Activated T-helper 9 cell treated with anti-CD3 and anti-CD28 coated beads, Interleukin-2, amount 50 U/mL, for 16 hours (primary cell): Measurements from ENCODE around the gene CC2D1B.

Experiments
- DNase-seq: peaks from one replicate; pipeline ENCODE4 v3.0.0-alpha.2; 2020; ENCODE audit warnings: low read depth

CC2D1B gene

DNA sequence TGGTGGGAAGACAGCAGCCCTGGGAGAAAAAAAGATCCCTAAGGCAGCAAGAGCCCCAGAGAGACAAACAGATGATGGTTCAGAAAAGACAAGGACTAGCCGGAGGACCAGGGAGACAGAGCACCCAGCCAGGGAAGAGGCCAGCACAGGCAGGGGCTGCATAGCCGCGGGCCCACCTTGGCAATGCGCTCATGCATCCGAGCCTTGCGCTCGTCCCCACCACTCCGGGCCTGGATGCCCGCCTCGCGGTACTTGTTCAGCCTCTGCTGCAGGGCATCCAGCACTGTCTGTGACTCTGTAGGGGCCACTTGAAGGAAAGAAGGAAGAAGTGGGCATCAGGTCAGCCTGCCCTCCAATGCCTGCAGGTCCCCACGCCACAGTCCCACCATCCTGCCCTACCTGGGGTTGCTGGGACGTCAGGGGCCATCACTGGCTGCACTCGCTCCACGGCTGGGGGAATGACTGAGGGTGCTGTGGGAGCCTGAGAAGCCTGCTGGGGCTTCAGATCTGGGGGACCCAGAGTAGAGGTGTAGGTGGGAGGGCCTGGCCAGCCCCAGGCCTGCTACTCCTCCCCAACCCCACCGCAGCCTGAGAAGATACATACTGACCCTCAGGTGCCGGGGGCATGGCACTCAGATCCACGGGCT, 7.0 kb downstream of the CC2D1B start:
- no peak for DNase-seq

DNA sequence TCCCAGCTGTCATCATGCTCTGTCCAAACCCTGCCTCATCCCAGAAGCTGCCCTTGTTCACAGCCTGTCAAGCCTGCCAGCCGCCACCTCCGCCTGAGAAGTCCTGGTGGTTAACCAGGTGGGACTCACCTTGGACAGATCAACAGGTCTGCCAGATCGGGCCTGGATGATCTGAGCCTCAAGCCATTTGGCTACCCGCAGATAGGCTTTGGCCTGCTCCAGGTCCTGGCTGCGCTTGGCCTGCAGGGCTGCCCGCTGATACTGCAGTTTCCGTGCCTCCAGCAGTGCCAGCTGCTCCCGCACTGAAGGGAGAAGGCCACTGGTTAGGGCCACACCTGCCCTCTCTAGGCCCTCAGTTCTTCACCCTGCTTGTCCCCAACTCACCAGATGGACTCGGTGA, 8.6 kb downstream of the CC2D1B start:
- DNase-seq: no peak

DNA sequence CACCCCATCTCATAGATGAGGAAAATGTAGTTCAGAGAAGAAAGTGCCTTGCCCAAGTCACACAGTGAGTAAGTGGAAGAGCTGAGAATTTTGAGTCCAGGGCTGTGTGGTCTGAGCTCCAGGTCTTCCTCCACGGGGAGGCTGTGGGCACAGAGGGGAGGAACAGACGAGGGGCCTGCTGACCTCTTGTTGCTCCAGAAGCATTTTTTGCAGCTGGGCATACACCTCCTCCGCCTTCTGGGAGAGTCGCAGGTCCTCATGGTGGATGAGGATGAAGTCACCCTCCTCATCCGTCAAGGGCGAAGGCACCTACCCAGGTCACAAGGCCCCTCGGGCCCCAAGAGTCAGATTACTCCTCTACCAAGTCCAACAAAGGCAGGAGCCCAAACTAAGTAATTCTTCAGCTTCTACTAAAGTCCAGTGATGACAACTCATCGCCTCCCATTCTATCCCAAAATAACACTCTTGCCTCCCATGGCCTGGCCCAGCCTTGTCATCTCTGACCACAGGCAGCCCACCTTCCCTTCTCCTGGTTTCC, 9.1 kb downstream of the CC2D1B start:
- DNase-seq: no peak

DNA sequence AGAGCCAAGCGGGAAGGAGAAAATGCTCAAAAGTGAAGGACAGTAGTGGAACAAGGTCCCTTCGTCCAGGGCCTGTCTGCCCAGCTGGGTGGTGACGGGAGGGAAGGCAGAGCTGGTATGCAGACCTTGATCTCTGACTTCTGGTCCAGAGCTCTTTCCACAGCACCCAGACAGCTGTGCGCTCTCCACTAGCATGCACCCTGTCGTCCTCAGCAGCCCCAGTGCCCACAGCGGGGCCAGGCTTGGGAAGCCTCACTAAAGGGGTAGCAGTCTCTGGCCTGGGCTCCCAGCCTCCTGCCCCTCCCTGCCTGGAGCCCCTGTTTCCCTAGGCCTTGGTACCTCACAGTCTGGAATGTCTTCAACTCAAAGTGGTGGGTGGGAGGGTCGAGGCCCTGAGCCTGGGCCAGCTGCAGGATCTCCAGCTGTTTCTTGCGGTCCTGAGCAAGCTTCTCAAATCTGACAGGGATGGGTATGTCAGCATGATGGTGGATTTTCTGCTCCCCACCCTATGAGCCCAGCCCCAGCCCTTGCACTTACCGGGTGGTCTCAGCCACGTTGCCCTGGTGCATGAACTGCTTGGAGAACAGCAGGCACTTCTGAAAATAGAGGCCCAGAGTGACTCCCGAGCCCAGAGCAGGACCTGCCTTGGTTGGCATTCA, 10.0 kb downstream of the CC2D1B start:
- no peak for DNase-seq

DNA sequence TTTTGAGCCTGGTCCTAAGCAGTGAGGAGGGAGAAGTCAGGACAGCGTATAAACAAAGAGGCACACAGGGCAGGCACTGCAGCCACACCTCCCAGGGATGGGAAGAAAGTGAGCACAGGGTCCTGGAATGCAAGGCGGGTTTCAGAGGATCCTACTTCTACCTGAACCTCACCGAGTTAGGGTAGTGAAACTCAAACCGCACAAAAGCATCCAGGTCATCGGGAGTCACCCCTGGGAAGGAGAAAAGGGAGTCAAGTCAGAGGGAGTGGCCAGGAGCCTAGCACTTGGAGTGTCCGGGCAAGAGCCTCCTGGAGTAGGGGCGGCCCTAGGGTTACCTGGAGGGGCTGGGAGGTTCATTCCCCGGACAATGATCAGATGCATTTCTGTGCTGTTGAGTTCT, 10.6 kb downstream of the CC2D1B start:
- no peak for DNase-seq

DNA sequence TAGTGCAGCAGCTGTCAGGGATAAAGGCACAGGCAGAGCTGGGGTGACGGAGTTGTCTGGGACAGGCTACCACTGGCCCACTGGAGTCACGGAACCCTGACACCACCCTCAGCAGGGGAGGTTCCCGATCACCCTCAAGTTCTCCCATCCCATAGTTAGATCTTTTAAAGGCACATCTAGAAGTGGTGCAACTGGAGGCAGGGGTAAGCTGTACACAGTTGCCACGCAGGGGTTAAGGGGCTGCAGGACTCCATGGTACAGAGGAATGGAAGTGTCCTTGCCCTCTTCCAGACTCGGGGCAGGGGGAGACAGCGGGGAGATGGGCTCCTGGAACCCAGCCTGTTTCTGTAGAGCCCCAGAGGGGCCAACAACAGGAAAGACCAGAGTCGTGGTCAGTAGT, 13.3 kb downstream of the CC2D1B start:
- DNase-seq: no peak

DNA sequence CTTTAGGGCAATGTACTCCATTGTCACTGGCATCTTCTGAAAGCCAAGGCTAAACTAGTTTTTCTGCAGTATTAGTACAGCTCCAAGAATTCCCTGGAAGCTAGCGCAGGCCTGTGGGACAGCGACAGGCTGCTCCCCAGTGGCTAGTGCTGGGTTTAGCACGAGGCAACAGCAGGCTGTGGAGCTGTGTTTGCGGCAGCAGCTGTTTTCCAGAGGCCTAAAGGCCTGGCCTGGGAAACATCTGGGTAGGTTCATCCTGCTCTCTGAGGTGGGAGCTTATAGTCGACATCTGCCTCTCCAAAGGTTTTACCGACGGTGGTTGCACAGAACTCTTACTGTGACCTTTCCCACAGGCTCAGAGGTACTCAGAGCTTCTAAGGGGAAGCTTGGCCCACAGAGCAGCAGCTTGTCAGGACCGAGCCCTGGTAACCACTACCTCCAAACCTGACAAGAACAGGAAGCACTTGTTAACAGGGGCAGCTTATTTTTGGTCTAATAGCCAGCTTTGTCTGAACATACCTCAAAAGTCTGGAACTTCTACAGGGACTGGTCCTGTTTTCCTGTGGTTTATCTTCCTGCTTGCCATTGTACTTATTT, 17.2 kb downstream of the CC2D1B start:
- DNase-seq: no peak

DNA sequence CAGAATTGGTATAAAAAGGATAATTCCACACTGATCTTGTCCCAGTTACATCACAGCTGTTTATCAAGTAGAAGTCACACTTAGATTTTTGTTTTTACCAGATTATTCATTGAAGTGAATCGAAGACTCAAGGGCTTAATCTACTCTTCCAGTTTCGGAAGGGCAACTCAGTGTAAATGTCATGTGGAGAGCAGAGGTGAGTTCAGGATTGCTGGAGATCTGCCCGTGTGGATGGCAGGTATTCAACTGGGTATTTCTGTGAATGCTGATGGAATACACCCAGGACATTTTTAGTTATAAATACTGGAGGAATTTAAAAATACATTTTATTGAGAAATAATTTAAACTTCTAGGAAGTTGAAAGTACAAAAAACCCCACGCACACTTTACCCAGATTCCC, 19.4 kb downstream of the CC2D1B start:
- DNase-seq: no peak

DNA sequence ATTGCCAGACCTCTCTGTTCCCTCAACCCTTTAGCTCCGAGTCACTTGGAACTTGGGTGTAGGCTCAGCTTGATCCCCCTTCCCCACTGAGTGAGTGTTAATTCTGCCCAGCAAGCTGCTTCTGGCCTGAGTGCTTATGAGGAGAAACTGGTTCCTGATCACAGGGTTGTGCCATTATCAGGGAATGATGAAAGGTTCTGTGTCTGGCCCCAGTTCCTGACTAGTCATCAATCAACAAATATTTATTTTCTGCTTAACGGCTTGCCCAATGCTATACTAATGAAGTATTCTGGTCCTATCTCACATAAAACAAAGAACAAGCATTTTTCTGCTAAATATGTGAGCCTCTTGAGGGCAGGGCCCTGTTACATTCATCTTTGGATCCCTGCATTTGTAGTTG, 20.8 kb downstream of the CC2D1B start:
- DNase-seq: no peak

DNA sequence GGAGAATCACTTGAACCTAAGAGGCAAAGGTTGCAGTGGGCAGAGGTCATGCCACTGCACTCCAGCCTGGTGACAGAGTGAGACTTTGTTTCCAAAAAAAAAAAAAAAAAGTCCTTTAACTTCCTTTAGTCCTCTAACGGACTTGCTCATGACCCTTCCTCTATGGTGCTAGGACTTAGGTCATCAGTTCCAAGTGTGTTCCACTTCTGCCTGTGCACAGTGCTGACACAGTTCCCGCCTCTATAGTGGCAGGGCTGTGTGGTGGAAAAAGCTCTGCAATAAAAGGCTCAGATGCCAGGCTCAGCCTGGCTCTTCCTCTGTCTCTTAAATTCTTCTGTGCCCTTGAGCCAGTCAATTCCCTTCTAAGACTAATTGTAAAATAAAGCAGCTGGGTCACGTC, 22.0 kb downstream of the CC2D1B start:
- DNase-seq: no peak

DNA sequence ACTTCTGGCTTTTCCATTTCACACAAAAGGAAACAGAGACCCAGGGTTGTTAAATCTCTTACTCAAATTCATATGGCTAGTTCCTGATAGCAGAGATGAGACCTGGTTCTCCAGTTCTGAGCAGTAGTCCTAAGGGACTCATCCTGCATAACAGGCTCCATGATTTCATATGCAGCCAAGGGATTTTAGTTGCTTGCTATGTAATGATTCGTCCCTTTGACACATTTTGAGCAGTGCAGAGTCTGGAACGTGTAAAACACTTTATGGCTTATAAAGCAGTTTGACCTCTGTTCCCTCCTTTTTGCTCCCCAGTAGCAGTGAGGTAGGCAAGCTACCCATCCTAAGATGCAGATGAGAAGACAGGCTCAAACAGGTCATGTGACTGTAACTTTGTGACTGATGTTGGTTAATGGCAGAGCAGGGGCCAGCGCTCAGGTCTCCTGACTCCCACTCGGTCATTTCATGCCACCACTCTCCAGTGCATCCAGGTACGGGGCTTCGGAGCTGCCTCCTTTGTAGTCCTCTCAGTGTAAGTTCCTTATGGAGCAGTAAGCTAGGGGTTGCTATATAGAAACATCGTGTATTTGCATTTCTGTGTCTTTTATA, 24.2 kb downstream of the CC2D1B start:
- DNase-seq: no peak

DNA sequence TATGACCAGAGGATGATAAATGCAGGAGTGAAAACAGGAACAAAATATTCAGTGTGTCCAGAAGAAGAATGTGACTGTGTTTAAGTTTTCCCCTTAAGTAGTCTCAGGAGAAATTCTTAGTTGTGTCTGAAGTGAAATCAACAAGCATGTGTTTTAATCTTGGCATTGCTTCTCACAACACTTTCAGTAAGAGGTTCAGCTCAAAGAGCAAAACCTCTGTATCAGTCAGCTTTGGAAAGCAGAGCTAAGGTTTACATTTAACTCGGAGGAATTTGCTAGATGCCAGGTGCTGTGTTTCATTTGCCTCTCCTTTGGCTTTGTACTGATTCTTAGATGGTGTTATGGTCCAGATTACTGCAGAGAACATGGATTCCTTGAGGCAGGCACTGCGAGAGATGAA, 28.6 kb downstream of the CC2D1B start:
- no peak for DNase-seq

DNA sequence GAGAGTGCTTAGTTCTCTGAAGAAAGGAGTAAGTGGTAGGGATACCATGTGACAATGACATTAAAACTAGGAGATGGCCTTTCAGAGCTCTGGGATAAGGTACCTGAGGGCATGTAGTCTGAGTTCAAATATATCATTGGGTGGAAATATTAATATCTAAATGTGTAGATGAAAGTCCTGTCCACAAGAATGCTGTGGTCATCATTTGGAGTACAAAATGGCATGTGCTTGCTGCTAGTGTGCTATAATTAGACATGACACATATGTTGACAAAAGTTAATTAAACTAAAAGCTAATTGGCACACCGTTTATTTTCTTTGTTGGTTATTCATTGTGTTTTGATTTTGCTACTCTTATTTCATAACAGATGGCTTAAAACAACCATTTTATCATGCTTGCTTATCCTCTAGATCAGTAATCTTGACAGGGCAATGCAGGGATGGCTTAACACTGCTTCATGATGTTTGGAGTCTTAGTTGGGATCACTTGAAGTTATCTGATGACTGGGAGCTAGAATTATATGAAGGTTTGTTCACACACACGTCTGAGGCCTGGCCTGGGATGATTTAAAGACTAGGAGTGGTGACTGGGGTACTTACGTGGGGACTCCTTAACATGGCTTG, 31.0 kb downstream of the CC2D1B start:
- no peak for DNase-seq

DNA sequence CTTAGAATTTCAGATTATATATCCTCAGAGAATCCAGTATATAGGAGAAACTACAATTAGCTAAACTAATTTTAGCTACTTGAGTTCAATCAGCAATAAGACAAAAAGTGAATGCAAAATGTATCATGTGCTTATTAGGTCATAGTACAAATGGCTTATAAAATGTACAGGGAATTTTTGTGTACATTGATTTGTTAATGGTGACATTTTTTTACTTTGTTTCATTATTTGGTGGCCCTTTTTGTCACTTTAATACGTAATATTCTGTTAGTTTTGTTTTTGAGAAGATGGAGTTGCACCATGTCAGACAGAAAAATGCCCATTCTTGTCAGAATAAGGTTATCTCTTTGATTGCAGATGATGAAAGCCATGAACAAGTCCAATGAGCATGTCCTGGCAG, 33.6 kb downstream of the CC2D1B start:
- DNase-seq: no peak

DNA sequence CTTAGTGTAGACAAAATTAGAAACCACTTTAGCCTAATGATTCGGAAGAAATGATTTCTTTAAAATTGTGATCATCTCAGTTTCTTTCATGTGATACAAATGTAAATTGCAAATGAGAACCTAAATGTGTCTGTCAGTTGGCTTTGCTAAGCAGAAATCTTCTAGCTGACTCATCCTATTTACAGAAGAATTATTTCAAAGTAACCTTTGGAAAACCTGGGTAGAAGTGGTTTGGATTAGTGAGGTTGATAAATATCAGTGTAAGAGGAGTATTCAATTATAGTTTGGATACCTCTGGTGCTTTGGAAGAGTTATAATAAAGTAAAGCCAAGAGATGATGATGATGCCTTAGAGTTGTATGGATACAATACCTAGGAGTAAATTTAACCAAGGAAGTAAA, 37.4 kb downstream of the CC2D1B start:
- no peak for DNase-seq

DNA sequence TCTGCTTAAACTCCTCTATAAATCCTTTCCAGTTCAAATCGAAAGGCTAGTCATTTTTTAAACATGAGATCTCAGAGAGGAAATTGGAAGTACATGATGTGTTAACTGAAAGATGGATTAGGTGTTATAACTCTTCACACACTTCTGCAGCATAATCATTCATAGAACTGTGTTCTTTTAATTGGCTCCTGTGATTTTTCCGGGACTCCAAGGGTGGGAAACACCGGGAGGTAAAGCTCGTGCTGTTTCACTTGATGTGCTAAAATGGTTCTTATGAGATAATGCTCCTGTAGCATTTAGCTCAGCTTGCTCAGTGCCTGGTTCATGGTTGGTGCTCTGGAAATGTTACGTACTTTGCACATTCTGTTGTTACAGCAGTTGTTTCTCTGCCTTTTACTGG, 40.2 kb downstream of the CC2D1B start:
- DNase-seq: no peak

DNA sequence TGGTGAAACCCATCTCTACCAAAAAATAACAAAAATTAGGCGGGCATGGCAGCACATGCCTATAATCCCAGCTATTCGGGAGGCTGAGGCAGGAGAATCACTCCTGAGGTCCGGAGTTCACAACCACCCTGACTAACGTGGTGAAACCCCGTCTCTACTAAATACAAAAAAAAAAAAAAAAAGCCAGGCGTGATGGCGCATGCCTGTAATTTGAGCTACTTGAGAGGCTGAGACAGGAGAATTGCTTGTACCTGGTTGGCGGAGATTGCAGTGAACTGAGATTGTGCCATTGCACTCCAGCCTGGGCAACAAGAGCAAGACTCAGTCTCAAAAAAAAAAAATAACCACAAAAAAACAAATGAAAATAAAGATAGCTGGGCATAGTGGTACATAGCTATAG, 42.3 kb downstream of the CC2D1B start:
- no peak for DNase-seq

DNA sequence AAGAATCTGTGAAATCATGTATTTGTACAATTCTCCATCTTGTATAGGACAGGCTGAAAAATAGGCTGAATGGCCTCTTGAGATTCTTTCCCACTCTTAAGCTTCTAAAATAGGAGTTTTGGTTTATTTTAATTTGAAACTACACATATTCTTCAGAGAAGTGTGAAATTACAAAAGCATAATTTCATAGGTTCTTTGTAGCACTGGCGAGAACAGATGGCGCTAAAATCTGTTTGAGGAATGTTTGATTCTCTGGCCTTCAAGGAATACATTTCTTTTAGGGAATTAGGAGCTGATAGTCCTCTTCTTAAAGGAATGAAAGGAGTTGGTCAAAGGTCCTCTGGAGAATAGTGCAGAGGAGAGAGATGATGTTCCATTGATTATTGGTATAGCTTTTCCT, 44.9 kb downstream of the CC2D1B start:
- no peak for DNase-seq

DNA sequence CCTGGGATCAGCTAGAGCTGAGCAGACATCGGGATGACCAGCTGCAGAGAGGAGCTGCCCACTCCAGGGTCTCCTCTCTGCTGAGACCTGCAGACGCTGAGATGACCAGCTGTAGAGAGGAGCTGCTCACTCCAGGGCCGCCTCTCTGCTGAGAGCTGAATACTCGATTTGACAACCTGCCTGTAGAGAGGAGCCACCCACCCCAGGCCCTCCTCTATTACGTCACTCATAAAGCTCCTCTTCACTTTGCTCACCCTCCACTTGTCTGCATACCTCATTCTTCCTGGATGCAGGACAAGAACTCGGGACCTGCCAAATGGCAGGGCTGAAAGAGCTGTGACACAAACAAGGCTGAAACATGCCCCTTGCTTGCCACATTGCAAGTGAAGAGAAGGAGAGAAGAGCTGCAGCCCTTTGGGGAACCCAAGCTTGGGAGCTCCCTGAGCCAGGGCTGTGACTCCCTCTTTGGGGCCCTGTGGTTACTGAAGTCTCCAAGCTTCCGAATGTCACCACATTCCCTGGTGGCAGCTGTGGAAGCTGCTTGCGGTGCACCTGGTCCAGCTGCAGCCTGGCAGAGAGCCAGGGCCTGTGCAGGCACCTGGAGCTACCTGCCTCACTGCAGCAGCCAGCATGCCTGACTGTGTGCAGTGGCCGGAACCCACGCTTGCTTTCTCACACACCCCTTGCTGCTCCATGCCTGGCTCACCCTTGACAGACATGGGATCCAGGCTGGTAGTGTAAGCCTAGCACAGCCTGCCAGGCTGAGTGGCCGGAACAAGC, 59.6 kb downstream of the CC2D1B start:
- no peak for DNase-seq

DNA sequence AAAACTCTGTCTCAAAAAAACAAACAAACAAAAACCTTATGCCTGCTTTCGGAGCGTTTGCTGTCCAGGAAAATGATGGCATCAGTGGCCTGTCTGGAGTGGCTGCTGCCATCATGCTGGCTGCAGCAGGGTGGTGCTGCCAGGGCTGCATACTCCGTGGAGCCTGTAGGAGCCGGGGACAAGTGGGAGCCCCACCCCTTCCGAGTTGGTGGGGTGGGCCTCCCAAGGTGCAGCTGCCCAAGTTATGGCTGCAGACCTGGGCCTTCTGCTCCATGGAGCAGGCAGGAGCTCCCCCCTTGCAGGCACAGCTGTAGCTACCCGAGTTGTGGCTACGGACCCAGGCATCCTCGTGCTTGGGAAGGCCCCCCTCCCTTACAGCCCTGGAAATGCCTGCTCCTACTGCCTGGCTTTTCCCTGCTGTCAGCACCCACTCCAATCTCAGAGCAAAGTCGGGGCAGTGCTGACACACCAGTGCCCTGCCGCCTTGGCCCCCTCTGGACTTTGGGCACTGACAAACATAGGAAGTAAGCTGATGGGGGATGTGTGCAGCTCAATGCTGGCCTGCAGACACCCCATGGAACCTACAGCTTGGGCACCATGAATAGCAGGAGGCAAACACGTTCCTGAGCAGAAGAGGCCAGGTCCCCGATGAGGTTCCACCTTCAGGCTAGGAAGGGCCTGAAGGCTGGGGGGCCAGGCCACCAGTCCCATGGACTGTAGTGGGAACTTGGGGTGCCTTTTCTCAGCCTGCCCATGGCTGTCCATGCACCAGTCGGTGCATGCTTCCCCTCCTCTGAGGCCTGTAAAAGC, 60.4 kb downstream of the CC2D1B start:
- no peak for DNase-seq
